ENCODE data around the gene TEX264.
"Not testable (repeated sequence)": the region's sequence is repeated elsewhere in the genome, so short reads cannot be mapped to it uniquely, and the experiment has no call there.

Gene TEX264

GRCh38 chr3:51670823-51671733 lies at the start of gene TEX264:
Gene TEX264 (plus strand): TSS chr3:51671252. CDS start chr3:51674305, 3,053 bp downstream.
- peak; percentile 92 for DNase-seq (ENCODE audit: low read depth)

- DNase-seq (ENCODE audit: low read depth), result no peak
Measured at GRCh38 chr3:51622413-51622812, 48.6 kb upstream of the TEX264 start.

DNA sequence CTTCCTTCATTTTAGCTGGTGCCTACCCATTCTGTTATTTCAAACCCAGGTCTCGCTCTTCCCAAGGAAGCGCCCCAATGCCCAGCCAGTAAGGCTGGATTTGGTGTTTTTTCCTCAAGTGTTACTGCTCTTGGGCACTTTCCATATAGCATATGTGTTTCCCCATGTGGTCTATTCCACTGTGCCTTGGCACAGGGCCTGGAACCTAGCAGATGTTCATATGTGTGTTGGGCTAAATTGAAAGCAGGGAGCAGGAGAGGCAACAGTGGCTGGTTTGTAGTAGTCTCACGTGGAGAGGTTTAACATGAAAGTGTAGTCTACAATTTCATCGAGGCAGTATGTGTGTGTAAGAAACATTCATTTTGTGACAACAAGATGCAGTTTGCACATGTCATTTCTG lies 48.2 kb upstream of the TEX264 start:
- DNase-seq (ENCODE audit: low read depth), result no peak

DNA sequence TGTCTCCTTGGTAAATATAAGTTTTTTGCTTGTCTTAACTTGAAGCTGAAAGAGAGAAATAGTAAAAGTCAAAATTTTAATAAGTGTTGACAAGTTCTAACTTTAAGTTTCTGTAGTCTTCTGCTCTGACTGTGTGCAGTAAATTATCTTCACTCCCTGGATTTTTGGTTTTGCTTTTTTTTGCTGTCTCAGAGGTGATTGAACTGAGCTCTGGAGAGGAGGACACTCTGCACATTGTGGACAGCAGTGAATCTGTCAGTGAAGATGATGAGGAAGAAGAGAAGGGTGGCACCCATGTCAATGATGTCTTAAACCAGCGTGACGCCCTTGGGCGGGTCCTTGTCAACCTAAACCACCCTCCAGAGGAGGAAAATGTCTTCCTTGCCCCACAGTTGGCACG lies 40.5 kb upstream of the TEX264 start:
- no peak for DNase-seq (ENCODE audit: low read depth)

DNA sequence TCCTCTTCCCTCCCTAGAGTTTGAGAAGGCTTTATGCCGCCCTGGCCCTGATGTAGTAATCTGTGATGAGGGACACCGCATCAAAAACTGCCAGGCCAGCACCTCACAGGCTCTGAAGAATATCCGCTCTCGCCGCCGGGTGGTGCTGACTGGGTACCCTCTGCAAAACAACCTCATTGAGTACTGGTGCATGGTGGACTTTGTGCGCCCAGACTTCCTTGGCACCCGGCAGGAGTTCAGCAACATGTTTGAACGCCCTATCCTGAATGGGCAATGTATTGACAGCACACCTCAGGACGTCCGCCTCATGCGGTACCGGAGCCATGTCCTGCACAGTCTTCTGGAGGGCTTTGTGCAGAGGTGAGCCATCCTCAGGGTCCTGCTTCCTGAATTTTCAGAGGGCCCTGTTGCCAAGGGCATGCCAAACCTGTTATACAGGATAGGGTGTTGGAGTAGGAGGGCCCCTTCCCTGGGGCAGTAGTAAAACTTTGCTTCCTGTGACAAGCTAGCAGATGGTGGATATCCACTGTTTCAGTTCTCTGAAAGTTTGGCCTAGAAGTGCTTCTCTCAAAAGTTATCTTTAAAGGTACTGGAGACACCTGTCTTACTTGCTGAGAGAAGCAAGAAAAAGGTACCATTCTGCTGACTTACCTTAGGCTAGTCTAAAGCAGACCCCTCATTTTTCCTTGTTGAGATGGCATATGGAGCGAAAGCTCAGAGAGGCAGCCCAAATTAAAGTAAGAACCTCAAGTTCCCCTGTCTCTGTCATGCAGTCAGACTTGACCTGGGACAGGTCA lies 33.7 kb upstream of the TEX264 start:
- DNase-seq (ENCODE audit: low read depth), result no peak

- DNase-seq (ENCODE audit: low read depth), result no peak
Measured at GRCh38 chr3:51637941-51638471, 33.0 kb upstream of the TEX264 start.

- DNase-seq (ENCODE audit: low read depth), result no peak
Measured at GRCh38 chr3:51642462-51642861, 28.6 kb upstream of the TEX264 start.

DNA sequence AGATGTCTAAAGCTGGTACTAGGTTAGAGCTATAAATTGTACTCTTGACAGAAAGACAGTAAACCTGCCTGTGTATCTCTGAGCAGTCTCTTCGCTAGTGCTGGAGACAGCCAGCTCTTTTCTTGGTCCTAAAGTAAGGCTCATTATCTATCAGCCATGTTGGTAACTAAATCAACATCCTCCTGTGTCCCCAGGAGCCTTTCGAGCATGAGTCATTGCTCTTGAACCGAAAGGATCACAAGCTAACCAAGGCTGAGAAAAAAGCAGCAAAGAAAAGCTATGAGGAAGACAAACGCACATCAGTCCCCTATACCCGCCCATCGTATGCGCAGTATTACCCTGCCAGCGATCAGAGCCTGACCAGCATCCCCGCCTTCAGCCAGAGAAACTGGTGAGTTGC lies 25.0 kb upstream of the TEX264 start:
- DNase-seq (ENCODE audit: low read depth), result no peak

DNA sequence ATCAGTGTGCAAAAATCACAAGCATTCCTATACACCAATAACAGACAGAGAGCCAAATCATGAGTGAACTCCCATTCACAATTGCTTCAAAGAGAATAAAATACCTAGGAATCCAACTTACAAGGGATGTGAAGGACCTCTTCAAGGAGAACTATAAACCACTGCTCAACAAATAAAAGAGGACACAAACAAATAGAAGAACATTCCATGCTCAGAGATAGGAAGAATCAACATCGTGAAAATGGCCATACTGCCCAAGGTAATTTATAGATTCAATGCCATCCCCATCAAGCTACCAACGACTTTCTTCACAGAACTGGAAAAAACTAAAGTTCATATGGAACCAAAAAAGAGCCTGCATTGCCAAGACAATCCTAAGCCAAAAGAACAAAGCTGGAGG lies 18.9 kb upstream of the TEX264 start:
- not testable (repeated sequence) for DNase-seq (ENCODE audit: low read depth)

DNA sequence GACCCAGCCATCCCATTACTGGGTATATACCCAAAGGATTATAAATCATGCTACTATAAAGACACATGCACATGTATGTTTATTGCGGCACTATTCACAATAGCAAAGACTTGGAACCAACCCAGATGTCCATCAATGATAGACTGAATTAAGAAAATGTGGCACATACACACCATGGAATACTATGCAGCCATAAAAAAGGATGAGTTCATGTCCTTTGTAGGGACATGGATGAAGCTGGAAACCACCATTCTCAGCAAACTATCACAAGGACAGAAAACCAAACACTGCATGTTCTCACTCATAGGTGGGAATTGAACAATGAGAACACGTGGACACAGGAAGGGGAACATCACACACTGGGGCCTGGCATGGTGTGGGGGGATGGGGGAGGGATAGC lies 17.6 kb upstream of the TEX264 start:
- not testable (repeated sequence) for DNase-seq (ENCODE audit: low read depth)

DNA sequence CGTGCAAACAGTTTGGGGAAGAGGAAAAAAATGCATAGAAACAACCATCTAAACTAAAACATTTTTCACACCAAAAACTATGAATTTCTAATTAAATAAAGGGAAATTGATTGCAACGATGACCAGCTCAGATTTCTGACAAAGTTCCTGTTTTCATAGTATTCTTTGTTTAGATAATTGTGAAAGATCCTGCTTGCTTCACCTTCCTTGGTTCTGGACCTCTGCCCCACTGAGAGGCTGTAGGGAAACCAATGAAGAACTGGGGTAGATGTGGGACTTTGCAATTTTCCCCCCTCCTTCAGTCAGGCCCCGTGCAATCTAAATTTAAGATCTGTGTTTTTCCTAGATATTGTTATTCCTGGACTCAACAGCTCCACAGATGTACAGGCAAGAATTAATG lies 13.8 kb upstream of the TEX264 start:
- no peak for DNase-seq (ENCODE audit: low read depth)

- no peak for DNase-seq (ENCODE audit: low read depth)
Measured at GRCh38 chr3:51659942-51660341, 11.1 kb upstream of the TEX264 start.

DNA sequence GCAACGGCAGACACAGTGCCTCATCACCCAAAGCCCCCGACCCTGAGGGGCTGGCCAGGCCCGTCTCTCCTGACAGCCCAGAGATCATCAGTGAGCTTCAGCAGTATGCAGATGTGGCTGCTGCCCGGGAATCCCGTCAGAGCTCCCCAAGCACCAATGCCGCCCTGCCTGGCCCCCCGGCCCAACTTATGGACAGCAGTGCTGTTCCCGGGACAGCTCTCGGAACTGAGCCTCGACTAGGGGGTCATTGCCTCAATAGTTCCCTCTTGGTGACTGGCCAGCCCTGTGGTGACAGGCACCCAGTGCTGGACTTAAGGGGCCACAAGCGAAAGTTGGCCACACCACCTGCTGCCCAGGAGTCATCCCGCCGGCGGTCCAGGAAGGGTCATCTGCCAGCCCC lies 8.6 kb upstream of the TEX264 start:
- DNase-seq (ENCODE audit: low read depth), result no peak

GRCh38 chr3:51668756-51669155 lies 2.3 kb upstream of the TEX264 start:
- no peak for DNase-seq (ENCODE audit: low read depth)

GRCh38 chr3:51669241-51670052 lies 1.6 kb upstream of the TEX264 start:
- peak; percentile 72 for DNase-seq (ENCODE audit: low read depth)

GRCh38 chr3:51670053-51670822 lies 814 bp upstream of the TEX264 start:
- DNase-seq (ENCODE audit: low read depth), result no peak

GRCh38 chr3:51671734-51672475 lies 853 bp downstream of the TEX264 start:
- DNase-seq (ENCODE audit: low read depth), result peak; percentile 31

DNA sequence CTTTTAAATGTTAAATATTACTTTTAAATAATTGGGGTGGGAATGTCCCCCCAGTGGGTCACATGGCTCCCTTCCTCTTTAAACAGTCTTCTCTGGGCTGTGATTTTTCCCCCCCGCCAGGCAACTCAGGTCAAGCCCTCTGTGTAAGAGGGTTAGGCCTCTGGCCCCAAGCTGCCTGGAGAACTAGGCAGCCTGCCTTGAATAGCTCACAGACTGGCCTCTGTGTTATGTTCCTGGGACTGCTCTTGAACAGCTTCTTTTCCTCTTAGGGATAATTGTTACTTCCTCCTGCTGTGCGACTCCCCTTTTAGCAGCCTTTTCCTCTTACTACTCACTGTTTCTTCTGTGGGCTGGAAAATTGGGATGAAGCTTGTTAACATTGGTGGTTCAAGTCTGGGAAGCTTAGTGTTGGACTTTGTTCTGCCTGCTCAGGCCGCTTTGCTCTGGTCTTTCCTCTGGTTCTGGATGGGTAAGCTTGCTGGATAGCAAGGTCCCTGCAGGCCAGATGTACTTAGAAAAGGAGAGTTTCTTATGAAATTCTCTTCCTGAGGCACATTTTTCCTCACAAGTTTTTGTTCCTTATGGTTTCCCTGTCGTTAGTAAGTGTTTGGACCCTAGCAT lies 2.2 kb downstream of the TEX264 start:
- no peak for DNase-seq (ENCODE audit: low read depth)

DNA sequence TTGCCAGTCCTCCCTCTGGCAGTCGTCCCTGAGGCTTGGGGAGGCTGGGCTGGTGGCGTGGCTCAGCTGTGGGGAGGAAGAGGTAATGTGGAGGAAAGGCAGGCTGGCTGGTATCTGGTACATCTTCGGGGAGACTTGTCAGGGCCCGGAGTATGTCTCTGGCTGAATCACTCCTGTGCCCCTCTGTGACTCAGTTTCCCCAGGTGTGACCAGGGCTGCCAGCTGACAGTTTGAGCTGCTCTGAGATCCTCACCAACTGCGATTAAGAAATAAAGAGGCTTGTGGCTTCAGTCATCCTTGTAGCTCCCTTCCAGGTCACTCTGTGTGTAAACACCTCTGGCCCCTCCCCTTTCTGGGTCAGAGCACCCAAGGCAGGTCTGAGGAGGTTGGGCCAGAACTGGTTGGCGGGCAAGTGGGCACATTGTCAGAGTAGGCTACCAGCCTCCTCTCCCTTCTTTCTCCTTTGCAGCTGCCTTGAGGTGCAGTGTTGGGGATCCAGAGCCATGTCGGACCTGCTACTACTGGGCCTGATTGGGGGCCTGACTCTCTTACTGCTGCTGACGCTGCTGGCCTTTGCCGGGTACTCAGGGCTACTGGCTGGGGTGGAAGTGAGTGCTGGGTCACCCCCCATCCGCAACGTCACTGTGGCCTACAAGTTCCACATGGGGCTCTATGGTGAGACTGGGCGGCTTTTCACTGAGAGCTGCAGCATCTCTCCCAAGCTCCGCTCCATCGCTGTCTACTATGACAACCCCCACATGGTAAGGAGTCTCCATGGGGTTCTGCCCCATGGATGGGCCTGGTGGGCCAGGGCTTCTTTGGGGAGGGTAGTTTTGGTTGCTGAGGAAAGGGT lies 3.0 kb downstream of the TEX264 start:
- no peak for DNase-seq (ENCODE audit: low read depth)
